Measurements from ENCODE around the gene PRKAB1.
"Not testable (repeated sequence)": the region's sequence is repeated elsewhere in the genome, so short reads cannot be mapped to it uniquely, and the experiment has no call there.

PRKAB1 gene

GRCh38 chr12:119667577-119668323 is at the start of gene PRKAB1:
Gene PRKAB1 (plus strand): TSS chr12:119668133. CDS start chr12:119668245, 112 bp downstream.
- peak; percentile 91 for DNase-seq (ENCODE audit: low spot score)

GRCh38 chr12:119618328-119618896 is 49.5 kb upstream of the PRKAB1 start:
- DNase-seq (ENCODE audit: low spot score) = not testable (repeated sequence)

- DNase-seq (ENCODE audit: low spot score) = no peak
Measured at GRCh38 chr12:119620490-119620889, 47.4 kb upstream of the PRKAB1 start.

GRCh38 chr12:119621878-119622277 is 46.1 kb upstream of the PRKAB1 start:
- DNase-seq (ENCODE audit: low spot score) = no peak

GRCh38 chr12:119624966-119625365 is 43.0 kb upstream of the PRKAB1 start:
- DNase-seq (ENCODE audit: low spot score) = no peak

GRCh38 chr12:119627019-119627643 is 40.8 kb upstream of the PRKAB1 start:
- no peak for DNase-seq (ENCODE audit: low spot score)

GRCh38 chr12:119627686-119628085 is 40.2 kb upstream of the PRKAB1 start:
- no peak for DNase-seq (ENCODE audit: low spot score)

GRCh38 chr12:119630223-119630780 is 37.6 kb upstream of the PRKAB1 start:
- DNase-seq (ENCODE audit: low spot score) = no peak

GRCh38 chr12:119630962-119631550 is 36.9 kb upstream of the PRKAB1 start:
- no peak for DNase-seq (ENCODE audit: low spot score)

GRCh38 chr12:119631930-119632678 is 35.8 kb upstream of the PRKAB1 start:
- no peak for DNase-seq (ENCODE audit: low spot score)

- DNase-seq (ENCODE audit: low spot score) = no peak
Measured at GRCh38 chr12:119634743-119635142, 33.2 kb upstream of the PRKAB1 start.

- no peak for DNase-seq (ENCODE audit: low spot score)
Measured at GRCh38 chr12:119642986-119643385, 24.9 kb upstream of the PRKAB1 start.

GRCh38 chr12:119644930-119645329 is 23.0 kb upstream of the PRKAB1 start:
- DNase-seq (ENCODE audit: low spot score) = no peak

- DNase-seq (ENCODE audit: low spot score) = no peak
Measured at GRCh38 chr12:119645535-119646059, 22.3 kb upstream of the PRKAB1 start.

GRCh38 chr12:119649202-119649808 is 18.6 kb upstream of the PRKAB1 start:
- DNase-seq (ENCODE audit: low spot score) = peak; percentile 16

GRCh38 chr12:119652665-119653064 is 15.3 kb upstream of the PRKAB1 start:
- DNase-seq (ENCODE audit: low spot score) = no peak

GRCh38 chr12:119657001-119657400 is 10.9 kb upstream of the PRKAB1 start:
- not testable (repeated sequence) for DNase-seq (ENCODE audit: low spot score)

- not testable (repeated sequence) for DNase-seq (ENCODE audit: low spot score)
Measured at GRCh38 chr12:119658166-119658565, 9.8 kb upstream of the PRKAB1 start.

GRCh38 chr12:119659289-119659897 is 8.5 kb upstream of the PRKAB1 start:
- peak; percentile 27 for DNase-seq (ENCODE audit: low spot score)

- DNase-seq (ENCODE audit: low spot score) = no peak
Measured at GRCh38 chr12:119660076-119660475, 7.9 kb upstream of the PRKAB1 start.

- DNase-seq (ENCODE audit: low spot score) = no peak
Measured at GRCh38 chr12:119661882-119662281, 6.1 kb upstream of the PRKAB1 start.

Data from HuH-7.5 (cell line).